NT2/D1 (cell line): Measurements from ENCODE around the gene NPHP1.

ENCODE experiments used
- SUZ12 ChIP-seq: IDR thresholded peaks from 2 replicates; pipeline ENCODE4 v1.6.1; 2011; ENCODE audit not compliant: insufficient read length, insufficient read depth; ENCODE audit errors: extremely low read depth
- YY1 ChIP-seq: IDR thresholded peaks from 2 replicates; pipeline ENCODE4 v1.6.1; 2011; ENCODE audit not compliant: insufficient read length, insufficient read depth
- ZNF274 ChIP-seq: IDR thresholded peaks from 2 replicates; pipeline ENCODE4 v1.6.1; 2011; ENCODE audit warnings: mild to moderate bottlenecking, low read depth, low read length

GRCh38 chr2:110134025-110134424 lies 70.8 kb downstream of the NPHP1 start:
- TF ChIP-seq ZNF274, result no peak
- TF ChIP-seq YY1, result no peak
- TF ChIP-seq SUZ12, result no peak
